ENCODE results near the gene TYRO3. TPM values are rescaled to one million over a fixed set of nuclear protein-coding genes. Genes with fewer than 3 reads are reported as not detected.

The TYRO3 gene
- total and polyA plus RNA-seq, 2 of the 13 experiments (the other 11 are each of a cell fraction or from before 2014, with no cell fraction given): 24.0 to 43.6 TPM

DNA sequence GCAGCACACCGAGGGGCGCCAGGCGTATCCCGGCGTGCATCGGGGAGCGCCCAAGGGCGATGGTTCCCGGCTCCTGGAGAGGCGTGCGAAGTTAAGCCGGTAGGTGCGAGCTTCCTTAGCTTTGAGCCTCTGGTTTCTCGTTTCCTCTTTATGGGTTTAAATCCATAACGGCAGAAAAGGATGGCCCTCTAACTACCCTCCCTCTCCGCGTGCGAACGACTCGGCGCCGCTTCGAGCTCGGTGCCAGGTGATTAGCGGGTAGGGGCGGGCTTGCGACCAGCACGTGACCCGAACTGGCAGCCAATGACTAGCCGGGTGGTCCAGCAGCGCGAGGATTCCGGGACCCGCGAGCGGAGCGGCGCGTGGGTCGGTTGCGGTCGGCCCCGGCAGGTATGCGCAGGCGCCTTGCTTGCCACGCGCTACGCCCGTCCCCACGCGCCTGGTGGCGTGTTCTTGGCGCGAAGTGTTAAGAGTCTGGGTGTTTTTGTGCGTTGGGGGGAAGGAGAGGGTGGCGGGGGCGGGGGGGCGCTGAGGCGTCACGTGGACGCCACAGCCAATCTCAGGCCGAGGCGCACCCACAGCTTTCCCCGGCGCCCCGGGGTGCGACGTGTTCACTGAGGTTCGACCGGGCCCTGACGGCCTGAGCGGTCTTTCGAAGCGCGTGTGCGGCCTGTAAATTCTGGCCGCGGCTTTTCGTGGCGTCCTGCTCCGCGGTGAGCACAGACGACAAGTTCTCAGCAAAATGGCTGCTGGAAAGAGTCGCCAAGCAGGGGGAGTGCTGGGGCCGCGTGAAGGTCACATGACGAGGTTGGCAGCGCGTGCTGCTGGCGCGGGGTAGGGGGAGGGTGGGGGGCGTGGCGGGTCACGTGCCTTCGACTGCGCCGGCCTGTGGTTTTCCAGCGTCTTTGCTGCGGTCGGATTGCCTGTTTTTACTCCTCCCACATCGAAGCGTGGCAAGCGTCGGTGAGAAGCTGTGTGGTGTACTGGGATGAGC, 62.5 kb downstream of the TYRO3 start (continued):
- TF ChIP-seq, protein P1, sequence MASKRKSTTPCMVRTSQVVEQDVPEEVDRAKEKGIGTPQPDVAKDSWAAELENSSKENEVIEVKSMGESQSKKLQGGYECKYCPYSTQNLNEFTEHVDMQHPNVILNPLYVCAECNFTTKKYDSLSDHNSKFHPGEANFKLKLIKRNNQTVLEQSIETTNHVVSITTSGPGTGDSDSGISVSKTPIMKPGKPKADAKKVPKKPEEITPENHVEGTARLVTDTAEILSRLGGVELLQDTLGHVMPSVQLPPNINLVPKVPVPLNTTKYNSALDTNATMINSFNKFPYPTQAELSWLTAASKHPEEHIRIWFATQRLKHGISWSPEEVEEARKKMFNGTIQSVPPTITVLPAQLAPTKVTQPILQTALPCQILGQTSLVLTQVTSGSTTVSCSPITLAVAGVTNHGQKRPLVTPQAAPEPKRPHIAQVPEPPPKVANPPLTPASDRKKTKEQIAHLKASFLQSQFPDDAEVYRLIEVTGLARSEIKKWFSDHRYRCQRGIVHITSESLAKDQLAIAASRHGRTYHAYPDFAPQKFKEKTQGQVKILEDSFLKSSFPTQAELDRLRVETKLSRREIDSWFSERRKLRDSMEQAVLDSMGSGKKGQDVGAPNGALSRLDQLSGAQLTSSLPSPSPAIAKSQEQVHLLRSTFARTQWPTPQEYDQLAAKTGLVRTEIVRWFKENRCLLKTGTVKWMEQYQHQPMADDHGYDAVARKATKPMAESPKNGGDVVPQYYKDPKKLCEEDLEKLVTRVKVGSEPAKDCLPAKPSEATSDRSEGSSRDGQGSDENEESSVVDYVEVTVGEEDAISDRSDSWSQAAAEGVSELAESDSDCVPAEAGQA (IDR thresholded peaks at IDR 0.05; ENCODE audit: low read depth): no peak
- TF ChIP-seq, protein P1 (CRISPR knock-in tag; IDR thresholded peaks at IDR 0.05; ENCODE audit: borderline replicate concordance): peak; percentile 79
- TF ChIP-seq U2AF1 (optimal IDR thresholded peaks at IDR 0.05; ENCODE audit: low read depth, low read length) (peak; percentile 67), ZFP36L2 (CRISPR knock-in tag; IDR thresholded peaks at IDR 0.05) (no peak; the same call in 1 of the 2 replicates), ZNF616 (CRISPR knock-in tag; IDR thresholded peaks at IDR 0.05; ENCODE audit: low read depth) (peak; percentile 96), KAT7 (CRISPR knock-in tag; IDR thresholded peaks at IDR 0.05; ENCODE audit: borderline replicate concordance) (peak; percentile 37; the same call in 1 of the 2 replicates), ZNF792 (CRISPR knock-in tag; IDR thresholded peaks at IDR 0.05) (peak; percentile 90), ZBTB3 (CRISPR knock-in tag; IDR thresholded peaks at IDR 0.05; ENCODE audit: borderline replicate concordance, low read depth) (peak; percentile 95), ZSCAN9 (CRISPR knock-in tag; IDR thresholded peaks at IDR 0.05; ENCODE audit: borderline replicate concordance) (peak; percentile 94), ZNF207 (IDR thresholded peaks at IDR 0.05; ENCODE audit: borderline replicate concordance) (no peak), NFE2L2 (IDR thresholded peaks at IDR 0.05; ENCODE audit: low read length) (no peak), SALL1 (CRISPR knock-in tag; IDR thresholded peaks at IDR 0.05) (peak; percentile 97)
- TF ChIP-seq, protein P2, sequence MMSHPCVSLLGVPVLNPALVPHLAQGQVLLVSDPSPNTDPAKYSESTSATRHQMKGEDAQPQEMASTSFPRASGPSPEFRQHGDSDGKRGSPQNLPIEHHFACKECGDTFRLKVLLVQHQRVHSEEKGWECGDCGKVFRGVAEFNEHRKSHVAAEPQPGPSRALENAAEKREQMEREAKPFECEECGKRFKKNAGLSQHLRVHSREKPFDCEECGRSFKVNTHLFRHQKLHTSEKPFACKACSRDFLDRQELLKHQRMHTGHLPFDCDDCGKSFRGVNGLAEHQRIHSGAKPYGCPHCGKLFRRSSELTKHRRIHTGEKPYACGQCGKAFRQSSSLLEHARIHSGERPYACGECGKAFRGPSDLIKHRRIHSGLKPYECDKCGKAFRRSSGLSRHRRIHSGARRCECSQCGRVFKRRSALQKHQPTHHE (CRISPR knock-in tag; IDR thresholded peaks at IDR 0.05; ENCODE audit: borderline replicate concordance): peak; percentile 95; the same call in 1 of the 2 replicates
- TF ChIP-seq, protein P3, sequence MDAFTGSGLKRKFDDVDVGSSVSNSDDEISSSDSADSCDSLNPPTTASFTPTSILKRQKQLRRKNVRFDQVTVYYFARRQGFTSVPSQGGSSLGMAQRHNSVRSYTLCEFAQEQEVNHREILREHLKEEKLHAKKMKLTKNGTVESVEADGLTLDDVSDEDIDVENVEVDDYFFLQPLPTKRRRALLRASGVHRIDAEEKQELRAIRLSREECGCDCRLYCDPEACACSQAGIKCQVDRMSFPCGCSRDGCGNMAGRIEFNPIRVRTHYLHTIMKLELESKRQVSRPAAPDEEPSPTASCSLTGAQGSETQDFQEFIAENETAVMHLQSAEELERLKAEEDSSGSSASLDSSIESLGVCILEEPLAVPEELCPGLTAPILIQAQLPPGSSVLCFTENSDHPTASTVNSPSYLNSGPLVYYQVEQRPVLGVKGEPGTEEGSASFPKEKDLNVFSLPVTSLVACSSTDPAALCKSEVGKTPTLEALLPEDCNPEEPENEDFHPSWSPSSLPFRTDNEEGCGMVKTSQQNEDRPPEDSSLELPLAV (CRISPR knock-in tag; conservative IDR thresholded peaks at IDR 0.05; ENCODE audit: low read depth): peak; percentile 97; the same call in 1 of the 2 replicates
- TF ChIP-seq, protein P4, sequence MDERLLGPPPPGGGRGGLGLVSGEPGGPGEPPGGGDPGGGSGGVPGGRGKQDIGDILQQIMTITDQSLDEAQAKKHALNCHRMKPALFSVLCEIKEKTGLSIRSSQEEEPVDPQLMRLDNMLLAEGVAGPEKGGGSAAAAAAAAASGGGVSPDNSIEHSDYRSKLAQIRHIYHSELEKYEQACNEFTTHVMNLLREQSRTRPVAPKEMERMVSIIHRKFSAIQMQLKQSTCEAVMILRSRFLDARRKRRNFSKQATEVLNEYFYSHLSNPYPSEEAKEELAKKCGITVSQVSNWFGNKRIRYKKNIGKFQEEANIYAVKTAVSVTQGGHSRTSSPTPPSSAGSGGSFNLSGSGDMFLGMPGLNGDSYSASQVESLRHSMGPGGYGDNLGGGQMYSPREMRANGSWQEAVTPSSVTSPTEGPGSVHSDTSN (CRISPR knock-in tag; IDR thresholded peaks at IDR 0.05): no peak
- TF ChIP-seq, protein P5, sequence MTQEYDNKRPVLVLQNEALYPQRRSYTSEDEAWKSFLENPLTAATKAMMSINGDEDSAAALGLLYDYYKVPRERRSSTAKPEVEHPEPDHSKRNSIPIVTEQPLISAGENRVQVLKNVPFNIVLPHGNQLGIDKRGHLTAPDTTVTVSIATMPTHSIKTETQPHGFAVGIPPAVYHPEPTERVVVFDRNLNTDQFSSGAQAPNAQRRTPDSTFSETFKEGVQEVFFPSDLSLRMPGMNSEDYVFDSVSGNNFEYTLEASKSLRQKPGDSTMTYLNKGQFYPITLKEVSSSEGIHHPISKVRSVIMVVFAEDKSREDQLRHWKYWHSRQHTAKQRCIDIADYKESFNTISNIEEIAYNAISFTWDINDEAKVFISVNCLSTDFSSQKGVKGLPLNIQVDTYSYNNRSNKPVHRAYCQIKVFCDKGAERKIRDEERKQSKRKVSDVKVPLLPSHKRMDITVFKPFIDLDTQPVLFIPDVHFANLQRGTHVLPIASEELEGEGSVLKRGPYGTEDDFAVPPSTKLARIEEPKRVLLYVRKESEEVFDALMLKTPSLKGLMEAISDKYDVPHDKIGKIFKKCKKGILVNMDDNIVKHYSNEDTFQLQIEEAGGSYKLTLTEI (CRISPR knock-in tag; conservative IDR thresholded peaks at IDR 0.05): peak; percentile 88

Measured in HepG2 (cell line).